ENCODE measurements around the gene APEH. TPM values are rescaled to one million over a fixed set of nuclear protein-coding genes. Genes with fewer than 3 reads are reported as not detected.

APEH gene
- total and polyA plus RNA-seq, 2 of the 13 experiments (the other 11 are each of a cell fraction or from before 2014, with no cell fraction given): 116 to 130 TPM

DNA sequence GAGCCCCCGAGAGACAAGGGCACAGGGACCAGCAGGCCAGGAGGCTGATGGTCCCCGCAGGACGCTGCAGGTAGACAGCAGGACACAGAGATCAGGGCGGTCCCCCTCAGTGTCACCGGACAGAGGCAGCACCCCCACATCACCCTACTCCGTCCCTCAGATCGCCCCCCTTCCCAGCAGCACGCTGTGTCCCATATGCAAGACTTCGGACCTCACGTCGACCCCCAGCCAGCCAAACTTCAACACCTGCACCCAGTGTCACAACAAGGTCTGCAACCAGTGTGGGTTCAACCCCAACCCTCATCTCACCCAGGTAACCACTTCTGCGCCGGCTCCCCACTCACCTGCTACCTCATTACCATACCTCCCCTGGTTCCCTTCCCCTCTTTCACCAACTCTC, 49.1 kb upstream of the APEH start (continued):
- TF ChIP-seq, protein P1, sequence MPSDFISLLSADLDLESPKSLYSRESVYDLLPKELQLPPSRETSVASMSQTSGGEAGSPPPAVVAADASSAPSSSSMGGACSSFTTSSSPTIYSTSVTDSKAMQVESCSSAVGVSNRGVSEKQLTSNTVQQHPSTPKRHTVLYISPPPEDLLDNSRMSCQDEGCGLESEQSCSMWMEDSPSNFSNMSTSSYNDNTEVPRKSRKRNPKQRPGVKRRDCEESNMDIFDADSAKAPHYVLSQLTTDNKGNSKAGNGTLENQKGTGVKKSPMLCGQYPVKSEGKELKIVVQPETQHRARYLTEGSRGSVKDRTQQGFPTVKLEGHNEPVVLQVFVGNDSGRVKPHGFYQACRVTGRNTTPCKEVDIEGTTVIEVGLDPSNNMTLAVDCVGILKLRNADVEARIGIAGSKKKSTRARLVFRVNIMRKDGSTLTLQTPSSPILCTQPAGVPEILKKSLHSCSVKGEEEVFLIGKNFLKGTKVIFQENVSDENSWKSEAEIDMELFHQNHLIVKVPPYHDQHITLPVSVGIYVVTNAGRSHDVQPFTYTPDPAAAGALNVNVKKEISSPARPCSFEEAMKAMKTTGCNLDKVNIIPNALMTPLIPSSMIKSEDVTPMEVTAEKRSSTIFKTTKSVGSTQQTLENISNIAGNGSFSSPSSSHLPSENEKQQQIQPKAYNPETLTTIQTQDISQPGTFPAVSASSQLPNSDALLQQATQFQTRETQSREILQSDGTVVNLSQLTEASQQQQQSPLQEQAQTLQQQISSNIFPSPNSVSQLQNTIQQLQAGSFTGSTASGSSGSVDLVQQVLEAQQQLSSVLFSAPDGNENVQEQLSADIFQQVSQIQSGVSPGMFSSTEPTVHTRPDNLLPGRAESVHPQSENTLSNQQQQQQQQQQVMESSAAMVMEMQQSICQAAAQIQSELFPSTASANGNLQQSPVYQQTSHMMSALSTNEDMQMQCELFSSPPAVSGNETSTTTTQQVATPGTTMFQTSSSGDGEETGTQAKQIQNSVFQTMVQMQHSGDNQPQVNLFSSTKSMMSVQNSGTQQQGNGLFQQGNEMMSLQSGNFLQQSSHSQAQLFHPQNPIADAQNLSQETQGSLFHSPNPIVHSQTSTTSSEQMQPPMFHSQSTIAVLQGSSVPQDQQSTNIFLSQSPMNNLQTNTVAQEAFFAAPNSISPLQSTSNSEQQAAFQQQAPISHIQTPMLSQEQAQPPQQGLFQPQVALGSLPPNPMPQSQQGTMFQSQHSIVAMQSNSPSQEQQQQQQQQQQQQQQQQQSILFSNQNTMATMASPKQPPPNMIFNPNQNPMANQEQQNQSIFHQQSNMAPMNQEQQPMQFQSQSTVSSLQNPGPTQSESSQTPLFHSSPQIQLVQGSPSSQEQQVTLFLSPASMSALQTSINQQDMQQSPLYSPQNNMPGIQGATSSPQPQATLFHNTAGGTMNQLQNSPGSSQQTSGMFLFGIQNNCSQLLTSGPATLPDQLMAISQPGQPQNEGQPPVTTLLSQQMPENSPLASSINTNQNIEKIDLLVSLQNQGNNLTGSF (CRISPR knock-in tag; IDR thresholded peaks at IDR 0.05): no peak

DNA sequence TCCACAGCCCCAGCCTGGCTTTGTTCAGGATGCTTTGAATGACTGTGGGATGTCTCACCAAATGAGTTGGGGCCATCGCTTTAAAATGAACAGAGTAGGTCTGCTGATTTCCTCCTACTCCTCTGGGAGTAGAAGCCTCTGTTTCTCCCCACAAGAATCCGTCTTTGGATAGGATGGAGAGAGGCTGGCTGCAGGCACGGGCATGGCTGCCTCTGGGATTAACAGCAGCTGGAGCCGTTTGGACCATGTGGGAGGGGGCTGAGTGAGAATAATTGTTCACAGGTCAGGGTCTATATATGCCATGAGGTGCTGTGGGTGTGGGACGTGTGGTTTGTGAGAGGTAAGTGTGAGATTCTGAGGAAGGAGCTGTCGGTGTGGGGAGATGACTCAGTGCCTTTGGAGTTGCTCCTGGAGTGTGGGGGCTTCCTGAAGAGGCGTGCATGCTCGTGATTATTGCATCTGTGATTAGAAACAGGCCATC, 48.0 kb upstream of the APEH start:
- H4K20me1 ChIP-seq (ENCODE audit: insufficient read depth, low read length): no peaks in the 10 kb centered on the region
- no peak for ATAC-seq
- no peaks in the 10 kb centered on the region for H3K79me2 ChIP-seq (ENCODE audit: insufficient read depth, low read length)
- H3K27ac ChIP-seq (ENCODE audit: extremely low read length, insufficient read depth, low read length): no peak overlapping the region
- no peaks in the 10 kb centered on the region for H3K9me3 ChIP-seq (ENCODE audit: low read length)
- no peak overlapping the region for H3K4me2 ChIP-seq (ENCODE audit: low read depth, low read length)
- H2AFZ ChIP-seq (ENCODE audit: low read length): no peak overlapping the region
- POLR2A ChIA-PET: no interaction called here
- H3K9ac ChIP-seq (ENCODE audit: insufficient read depth, low read depth, low read length): no peak overlapping the region
- in situ Hi-C loops (cut with HindIII; ENCODE audit: extremely low pct_ligation_motif_present, low pct_unique_long_range_greater_than_20kb) (no loop called here), intact Hi-C loops (cut with micrococcal nuclease; ENCODE audit: unreplicated experiment) (no loop called here)
- no peaks in the 10 kb centered on the region for H3K4me1 ChIP-seq (ENCODE audit: insufficient read depth, low read length)
- WGBS (ENCODE audit: low lambda C conversion rate): 78% methylated on average over 8 of the region's 8 CpGs
- no TSS peak for BruUV-seq (replicated peaks)
- H3K36me3 ChIP-seq (replicated peaks in 1 of 2; ENCODE audit: control insufficient read depth in 1 of 2, insufficient read depth in 2 of 2, low read length in 2 of 2): peaks cover 0 to 8% of the 10 kb centered on the region in 2 experiments; a peak in 2 of 5 replicates
- DNase-seq (ENCODE audit: low spot score): no peak
- CTCF ChIA-PET (ENCODE audit: low intra/inter-chr PET ratio, low total read pairs): no interaction called here
- no peaks in the 10 kb centered on the region for H3K27me3 ChIP-seq (ENCODE audit: control insufficient read depth in 1 of 2, insufficient read depth in 2 of 2, low read length in 2 of 2)
- H3K4me3 ChIP-seq (replicated peaks in 1 of 3; ENCODE audit: insufficient read depth in 1 of 3, low read depth in 2 of 3, low read length in 3 of 3): no peak overlapping the region
- no peak for FAIRE-seq
- TF ChIP-seq, protein P2, sequence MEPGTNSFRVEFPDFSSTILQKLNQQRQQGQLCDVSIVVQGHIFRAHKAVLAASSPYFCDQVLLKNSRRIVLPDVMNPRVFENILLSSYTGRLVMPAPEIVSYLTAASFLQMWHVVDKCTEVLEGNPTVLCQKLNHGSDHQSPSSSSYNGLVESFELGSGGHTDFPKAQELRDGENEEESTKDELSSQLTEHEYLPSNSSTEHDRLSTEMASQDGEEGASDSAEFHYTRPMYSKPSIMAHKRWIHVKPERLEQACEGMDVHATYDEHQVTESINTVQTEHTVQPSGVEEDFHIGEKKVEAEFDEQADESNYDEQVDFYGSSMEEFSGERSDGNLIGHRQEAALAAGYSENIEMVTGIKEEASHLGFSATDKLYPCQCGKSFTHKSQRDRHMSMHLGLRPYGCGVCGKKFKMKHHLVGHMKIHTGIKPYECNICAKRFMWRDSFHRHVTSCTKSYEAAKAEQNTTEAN (CRISPR knock-in tag; conservative IDR thresholded peaks at IDR 0.05): no peak
- TF ChIP-seq ZNF749 (CRISPR knock-in tag; IDR thresholded peaks at IDR 0.05; ENCODE audit: borderline replicate concordance): no peak
- TF ChIP-seq GABPB1 (CRISPR knock-in tag; IDR thresholded peaks at IDR 0.05): no peak
- no peak for TF ChIP-seq KAT7 (CRISPR knock-in tag; IDR thresholded peaks at IDR 0.05; ENCODE audit: borderline replicate concordance)
- no peak for TF ChIP-seq CAMTA2 (CRISPR knock-in tag; IDR thresholded peaks at IDR 0.05; ENCODE audit: borderline replicate concordance)
- no peak for TF ChIP-seq ZBTB38 (CRISPR knock-in tag; IDR thresholded peaks at IDR 0.05)
- TF ChIP-seq KMT2B (CRISPR knock-in tag; IDR thresholded peaks at IDR 0.05): no peak
- TF ChIP-seq ZSCAN9 (CRISPR knock-in tag; IDR thresholded peaks at IDR 0.05; ENCODE audit: borderline replicate concordance): no peak
- no peak for TF ChIP-seq HNF4G (IDR thresholded peaks at IDR 0.05; ENCODE audit: borderline replicate concordance, low read depth, low read length)
- no peak for TF ChIP-seq HNF4G (CRISPR knock-in tag; IDR thresholded peaks at IDR 0.05; ENCODE audit: borderline replicate concordance, low read depth)
- no peak for TF ChIP-seq PTBP1 (IDR thresholded peaks at IDR 0.05; ENCODE audit: low read depth, low read length, poor library complexity, severe bottlenecking)
- TF ChIP-seq, protein P3, sequence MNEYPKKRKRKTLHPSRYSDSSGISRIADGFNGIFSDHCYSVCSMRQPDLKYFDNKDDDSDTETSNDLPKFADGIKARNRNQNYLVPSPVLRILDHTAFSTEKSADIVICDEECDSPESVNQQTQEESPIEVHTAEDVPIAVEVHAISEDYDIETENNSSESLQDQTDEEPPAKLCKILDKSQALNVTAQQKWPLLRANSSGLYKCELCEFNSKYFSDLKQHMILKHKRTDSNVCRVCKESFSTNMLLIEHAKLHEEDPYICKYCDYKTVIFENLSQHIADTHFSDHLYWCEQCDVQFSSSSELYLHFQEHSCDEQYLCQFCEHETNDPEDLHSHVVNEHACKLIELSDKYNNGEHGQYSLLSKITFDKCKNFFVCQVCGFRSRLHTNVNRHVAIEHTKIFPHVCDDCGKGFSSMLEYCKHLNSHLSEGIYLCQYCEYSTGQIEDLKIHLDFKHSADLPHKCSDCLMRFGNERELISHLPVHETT (CRISPR knock-in tag; conservative IDR thresholded peaks at IDR 0.05): no peak
- no peak for TF ChIP-seq ZBTB7A (CRISPR knock-in tag; IDR thresholded peaks at IDR 0.05)
- no peak for TF ChIP-seq ZSCAN22 (CRISPR knock-in tag; IDR thresholded peaks at IDR 0.05)
